Measurements from ENCODE around the gene PEAK1. TPM values are rescaled to one million over a fixed set of nuclear protein-coding genes. Genes with fewer than 3 reads are reported as not detected.

The PEAK1 gene
- total and polyA plus RNA-seq, 2 experiments from 2014 or later: 15.8 to 42.0 TPM

GRCh38 chr15:77356305-77356704 lies 63.6 kb downstream of the PEAK1 start:
- TF ChIP-seq CTCF (IDR thresholded peaks at IDR 0.05; ENCODE audit: low read depth, low read length): no peak
- Histone ChIP-seq H3K27ac (no peak overlapping the region), H3K4me1 (ENCODE audit: low read depth) (peaks cover 25% of the 10 kb centered on the region), H3K27me3 (no peaks in the 10 kb centered on the region), H3K36me3 (no peaks in the 10 kb centered on the region), H3K9me3 (ENCODE audit: low read depth) (no peaks in the 10 kb centered on the region), H3K4me3 (no peak overlapping the region)
- DNase-seq (ENCODE audit: low read depth in 1 of 2, low spot score in 1 of 2): no peak

GRCh38 chr15:77355321-77355720 lies 64.6 kb downstream of the PEAK1 start:
- Histone ChIP-seq H3K27ac (no peak overlapping the region), H3K4me3 (no peak overlapping the region), H3K36me3 (no peaks in the 10 kb centered on the region), H3K27me3 (no peaks in the 10 kb centered on the region), H3K9me3 (ENCODE audit: low read depth) (no peaks in the 10 kb centered on the region), H3K4me1 (ENCODE audit: low read depth) (peaks cover 25% of the 10 kb centered on the region)
- TF ChIP-seq CTCF (IDR thresholded peaks at IDR 0.05; ENCODE audit: low read depth, low read length): no peak
- DNase-seq (ENCODE audit: low read depth in 1 of 2, low spot score in 1 of 2): no peak

- no peak overlapping the region for H3K27ac ChIP-seq
- H3K27me3 ChIP-seq: no peaks in the 10 kb centered on the region
- H3K4me1 ChIP-seq (ENCODE audit: low read depth): peaks cover 25% of the 10 kb centered on the region
- TF ChIP-seq CTCF (IDR thresholded peaks at IDR 0.05; ENCODE audit: low read depth, low read length): no peak
- no peak for DNase-seq (ENCODE audit: low read depth in 1 of 2, low spot score in 1 of 2)
- no peak overlapping the region for H3K4me3 ChIP-seq
- H3K36me3 ChIP-seq: no peaks in the 10 kb centered on the region
- H3K9me3 ChIP-seq (ENCODE audit: low read depth): no peaks in the 10 kb centered on the region
Measured at GRCh38 chr15:77354063-77354462, 65.8 kb downstream of the PEAK1 start.

- Histone ChIP-seq H3K4me3 (no peak overlapping the region), H3K36me3 (no peaks in the 10 kb centered on the region), H3K4me1 (ENCODE audit: low read depth) (peaks cover 20% of the 10 kb centered on the region), H3K27ac (no peak overlapping the region), H3K9me3 (ENCODE audit: low read depth) (no peaks in the 10 kb centered on the region), H3K27me3 (no peaks in the 10 kb centered on the region)
- no peak for TF ChIP-seq CTCF (IDR thresholded peaks at IDR 0.05; ENCODE audit: low read depth, low read length)
- DNase-seq (ENCODE audit: low read depth in 1 of 2, low spot score in 1 of 2): no peak
Measured at GRCh38 chr15:77352887-77353286, 67.0 kb downstream of the PEAK1 start.

- H3K4me3 ChIP-seq: no peak overlapping the region
- peaks cover 34% of the 10 kb centered on the region for H3K4me1 ChIP-seq (ENCODE audit: low read depth)
- TF ChIP-seq CTCF (IDR thresholded peaks at IDR 0.05; ENCODE audit: low read depth, low read length): no peak
- no peaks in the 10 kb centered on the region for H3K27me3 ChIP-seq
- H3K27ac ChIP-seq: no peak overlapping the region
- H3K36me3 ChIP-seq: no peaks in the 10 kb centered on the region
- DNase-seq (ENCODE audit: low read depth in 1 of 2, low spot score in 1 of 2): no peak
- no peaks in the 10 kb centered on the region for H3K9me3 ChIP-seq (ENCODE audit: low read depth)
Measured at GRCh38 chr15:77350792-77351191, 69.1 kb downstream of the PEAK1 start.

GRCh38 chr15:77349666-77350065 lies 70.2 kb downstream of the PEAK1 start:
- peak overlapping the region; percentile 7 for H3K27ac ChIP-seq
- no peaks in the 10 kb centered on the region for H3K9me3 ChIP-seq (ENCODE audit: low read depth)
- no peak for DNase-seq (ENCODE audit: low read depth in 1 of 2, low spot score in 1 of 2)
- H3K27me3 ChIP-seq: no peaks in the 10 kb centered on the region
- no peaks in the 10 kb centered on the region for H3K36me3 ChIP-seq
- no peak for TF ChIP-seq CTCF (IDR thresholded peaks at IDR 0.05; ENCODE audit: low read depth, low read length)
- peaks cover 34% of the 10 kb centered on the region for H3K4me1 ChIP-seq (ENCODE audit: low read depth)
- H3K4me3 ChIP-seq: no peak overlapping the region

All from cardiac muscle cell (in vitro differentiated cells and primary cell).